Measurements from ENCODE around the gene NDEL1.

Gene NDEL1

GRCh38 chr17:8504460-8505207, 69.0 kb downstream of the NDEL1 start:
- peaks cover 96% of the 10 kb centered on the region for H3K36me3 ChIP-seq (ENCODE audit: control insufficient read depth, insufficient read depth, low read length)
- no peak overlapping the region for H3K27ac ChIP-seq (ENCODE audit: low read depth, low read length)
- H3K4me3 ChIP-seq (ENCODE audit: low read depth, low read length): no peak overlapping the region
- H3K27me3 ChIP-seq (ENCODE audit: control insufficient read depth, insufficient read depth, low read length): no peaks in the 10 kb centered on the region
- H3K9ac ChIP-seq (ENCODE audit: low read depth, low read length): no peak overlapping the region
- H3K9me3 ChIP-seq (ENCODE audit: control insufficient read depth, insufficient read depth, low read length): no peaks in the 10 kb centered on the region
- H3K4me1 ChIP-seq (ENCODE audit: control insufficient read depth, insufficient read depth, low read length): no peaks in the 10 kb centered on the region

- Histone ChIP-seq H3K9me3 (ENCODE audit: control insufficient read depth, insufficient read depth, low read length) (no peaks in the 10 kb centered on the region), H3K27me3 (ENCODE audit: control insufficient read depth, insufficient read depth, low read length) (no peaks in the 10 kb centered on the region), H3K36me3 (ENCODE audit: control insufficient read depth, insufficient read depth, low read length) (peaks cover 96% of the 10 kb centered on the region), H3K27ac (ENCODE audit: low read depth, low read length) (no peak overlapping the region), H3K4me1 (ENCODE audit: control insufficient read depth, insufficient read depth, low read length) (no peaks in the 10 kb centered on the region), H3K9ac (ENCODE audit: low read depth, low read length) (no peak overlapping the region), H3K4me3 (ENCODE audit: low read depth, low read length) (no peak overlapping the region)
Measured at GRCh38 chr17:8506145-8506544, 70.5 kb downstream of the NDEL1 start.

GRCh38 chr17:8514801-8515200, 79.1 kb downstream of the NDEL1 start:
- Histone ChIP-seq H3K27ac (ENCODE audit: low read depth, low read length) (no peak overlapping the region), H3K4me3 (ENCODE audit: low read depth, low read length) (no peak overlapping the region), H3K9ac (ENCODE audit: low read depth, low read length) (no peak overlapping the region), H3K4me1 (ENCODE audit: control insufficient read depth, insufficient read depth, low read length) (no peaks in the 10 kb centered on the region), H3K27me3 (ENCODE audit: control insufficient read depth, insufficient read depth, low read length) (no peaks in the 10 kb centered on the region), H3K36me3 (ENCODE audit: control insufficient read depth, insufficient read depth, low read length) (peaks cover 94% of the 10 kb centered on the region), H3K9me3 (ENCODE audit: control insufficient read depth, insufficient read depth, low read length) (no peaks in the 10 kb centered on the region)
